Tibial nerve (tissue), 4 donors: ENCODE measurements around the gene SRPRB.

Source experiments
- EP300 ChIP-seq, 2 donors: sonication (generic); formaldehyde crosslinking; IDR thresholded peaks; one replicate each; pipeline ENCODE4 v1.6.1; 2017; ENCODE audit warnings: antibody characterized with exemption in 2 of 2, mild to moderate bottlenecking in 1 of 2
- POLR2A ChIP-seq, 2 donors: fragments of 450-650 bp; IDR thresholded peaks; one replicate each; pipeline ENCODE4 v1.6.1; 2017; ENCODE audit warnings: antibody characterized with exemption in 2 of 2, mild to moderate bottlenecking in 2 of 2, moderate library complexity in 2 of 2
- TF ChIP-seq, protein P1 (sequence below), 5 experiments: fragments of 200-600 bp in 3 of 5; fragments of 450-650 bp in 2 of 5; sonication (generic) in 3 of 5; IDR thresholded peaks; one replicate each; pipeline ENCODE4 v1.5.1; 2016 to 2019; ENCODE audit warnings: antibody characterized with exemption in 5 of 5, mild to moderate bottlenecking in 3 of 5, moderate library complexity in 2 of 5

DNA sequence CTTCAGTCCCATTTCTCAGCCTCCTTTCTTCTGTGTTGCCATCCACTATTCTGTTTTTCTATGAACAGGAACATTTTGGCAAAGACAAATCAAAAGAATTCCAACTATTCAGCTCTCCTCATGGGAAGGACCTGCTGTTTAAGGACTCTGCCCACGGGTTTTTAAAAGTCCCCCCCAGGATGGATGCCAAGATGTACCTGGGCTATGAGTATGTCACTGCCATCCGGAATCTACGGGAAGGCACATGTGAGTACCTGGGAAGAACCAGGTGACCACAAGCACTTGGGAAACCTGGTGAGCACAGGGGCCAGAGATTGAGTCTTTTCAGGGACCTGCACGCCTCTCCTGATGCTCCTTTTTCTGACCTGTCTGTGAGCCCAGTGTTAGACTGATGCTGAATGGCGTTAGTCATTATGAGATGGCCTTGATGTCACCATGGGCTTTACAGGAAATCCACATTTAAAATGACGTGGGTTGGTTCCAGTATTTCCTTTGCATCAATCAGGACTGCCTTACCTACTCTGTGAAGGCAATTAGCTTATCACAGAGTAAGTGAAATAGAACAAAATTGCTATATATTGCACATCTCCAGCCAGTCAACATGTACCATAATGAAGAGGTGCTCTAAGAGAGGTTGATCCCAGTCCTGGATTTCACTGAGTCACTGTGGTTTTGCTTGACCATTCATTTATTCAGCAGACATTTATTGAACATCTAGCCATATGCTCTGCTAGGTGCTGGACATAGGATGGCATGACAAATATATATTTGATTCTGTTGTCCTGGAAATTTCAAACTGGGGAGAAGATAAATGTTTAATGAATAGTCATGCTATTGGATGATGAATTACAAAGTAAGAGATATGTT, 47.7 kb upstream of the SRPRB start:
- TF ChIP-seq, protein P1, sequence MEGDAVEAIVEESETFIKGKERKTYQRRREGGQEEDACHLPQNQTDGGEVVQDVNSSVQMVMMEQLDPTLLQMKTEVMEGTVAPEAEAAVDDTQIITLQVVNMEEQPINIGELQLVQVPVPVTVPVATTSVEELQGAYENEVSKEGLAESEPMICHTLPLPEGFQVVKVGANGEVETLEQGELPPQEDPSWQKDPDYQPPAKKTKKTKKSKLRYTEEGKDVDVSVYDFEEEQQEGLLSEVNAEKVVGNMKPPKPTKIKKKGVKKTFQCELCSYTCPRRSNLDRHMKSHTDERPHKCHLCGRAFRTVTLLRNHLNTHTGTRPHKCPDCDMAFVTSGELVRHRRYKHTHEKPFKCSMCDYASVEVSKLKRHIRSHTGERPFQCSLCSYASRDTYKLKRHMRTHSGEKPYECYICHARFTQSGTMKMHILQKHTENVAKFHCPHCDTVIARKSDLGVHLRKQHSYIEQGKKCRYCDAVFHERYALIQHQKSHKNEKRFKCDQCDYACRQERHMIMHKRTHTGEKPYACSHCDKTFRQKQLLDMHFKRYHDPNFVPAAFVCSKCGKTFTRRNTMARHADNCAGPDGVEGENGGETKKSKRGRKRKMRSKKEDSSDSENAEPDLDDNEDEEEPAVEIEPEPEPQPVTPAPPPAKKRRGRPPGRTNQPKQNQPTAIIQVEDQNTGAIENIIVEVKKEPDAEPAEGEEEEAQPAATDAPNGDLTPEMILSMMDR (IDR thresholded peaks at IDR 0.05) = no peak
- TF ChIP-seq EP300 (IDR thresholded peaks at IDR 0.05) (no peak), POLR2A (IDR thresholded peaks at IDR 0.05) (no peak)
